Breast epithelium (tissue), 4 donors: ENCODE measurements around the gene TMC5. TPM values are rescaled to one million over a fixed set of nuclear protein-coding genes. Genes with fewer than 3 reads are reported as not detected.

Experiments used
- DNase-seq, 2 donors: peaks; one replicate each; pipeline ENCODE4 v3.0.0-alpha.2; 2019; ENCODE audit warnings: low spot score in 2 of 2
- H3K27ac ChIP-seq, 2 donors: fragments of 200-600 bp; sonication (generic) in 1 of 2; one replicate each; pipeline ENCODE4 v1.5.1; 2016 to 2019; ENCODE audit warnings: mild to moderate bottlenecking in 1 of 2
- H3K27me3 ChIP-seq, 2 donors: fragments of 200-600 bp; sonication (generic) in 1 of 2; one replicate each; pipeline versions ENCODE4 v1.5.1 to v1.6.0; 2017 to 2019; ENCODE audit warnings: control low read depth in 1 of 2, mild to moderate bottlenecking in 1 of 2
- H3K36me3 ChIP-seq: fragments of 200-600 bp; one replicate; pipeline ENCODE4 v1.5.1; 2019
- H3K4me1 ChIP-seq, 2 donors: fragments of 200-600 bp; sonication (generic); one replicate each; pipeline ENCODE4 v1.5.1; 2016 to 2019; ENCODE audit warnings: control low read depth in 1 of 2
- H3K4me3 ChIP-seq, 3 donors: fragments of 200-600 bp; sonication (generic); 1 replicate in 2 of 3; 2 replicates in 1 of 3; pipeline ENCODE4 v1.5.1; 2016 to 2019; ENCODE audit warnings: mild to moderate bottlenecking in 3 of 3, moderate library complexity in 2 of 3
- H3K9me3 ChIP-seq, 2 donors: fragments of 200-600 bp; sonication (generic) in 1 of 2; one replicate each; pipeline ENCODE4 v1.5.1; 2016 to 2019; ENCODE audit warnings: control low read depth in 1 of 2
- POLR2A ChIP-seq: fragments of 450-650 bp; IDR thresholded peaks from one replicate; pipeline ENCODE4 v1.6.1; 2016; ENCODE audit warnings: antibody characterized with exemption, mild to moderate bottlenecking, moderate library complexity
- POLR2AphosphoS5 ChIP-seq, 3 donors: sonication (generic); formaldehyde crosslinking; IDR thresholded peaks; one replicate each; pipeline ENCODE4 v1.6.1; 2017; ENCODE audit warnings: antibody characterized with exemption in 3 of 3
- intact Hi-C: fragments of 100-400 bp; cut with DNase I; formaldehyde crosslinking; loops from one replicate; pipeline ENCODE4 v1.15.1; 2023; ENCODE audit warnings: low total_unique reads
- total RNA-seq, 3 donors: library from RNA; depleted of rRNA; stranded (reverse); fragments of >200 nt; gene quantifications; one replicate each; pipeline ENCODE4 v1.1.0, GENCODE V29; 2016
- TF ChIP-seq, protein P1 (sequence below), 3 donors: fragments of 450-650 bp; IDR thresholded peaks; one replicate each; pipeline ENCODE4 v1.5.1; 2016 to 2017; ENCODE audit warnings: antibody characterized with exemption in 3 of 3, mild to moderate bottlenecking in 3 of 3, moderate library complexity in 3 of 3

The TMC5 gene
- total RNA-seq, 3 donors from 2014 or later: under 0.01 to 40.3 (median 28.8) TPM

DNA sequence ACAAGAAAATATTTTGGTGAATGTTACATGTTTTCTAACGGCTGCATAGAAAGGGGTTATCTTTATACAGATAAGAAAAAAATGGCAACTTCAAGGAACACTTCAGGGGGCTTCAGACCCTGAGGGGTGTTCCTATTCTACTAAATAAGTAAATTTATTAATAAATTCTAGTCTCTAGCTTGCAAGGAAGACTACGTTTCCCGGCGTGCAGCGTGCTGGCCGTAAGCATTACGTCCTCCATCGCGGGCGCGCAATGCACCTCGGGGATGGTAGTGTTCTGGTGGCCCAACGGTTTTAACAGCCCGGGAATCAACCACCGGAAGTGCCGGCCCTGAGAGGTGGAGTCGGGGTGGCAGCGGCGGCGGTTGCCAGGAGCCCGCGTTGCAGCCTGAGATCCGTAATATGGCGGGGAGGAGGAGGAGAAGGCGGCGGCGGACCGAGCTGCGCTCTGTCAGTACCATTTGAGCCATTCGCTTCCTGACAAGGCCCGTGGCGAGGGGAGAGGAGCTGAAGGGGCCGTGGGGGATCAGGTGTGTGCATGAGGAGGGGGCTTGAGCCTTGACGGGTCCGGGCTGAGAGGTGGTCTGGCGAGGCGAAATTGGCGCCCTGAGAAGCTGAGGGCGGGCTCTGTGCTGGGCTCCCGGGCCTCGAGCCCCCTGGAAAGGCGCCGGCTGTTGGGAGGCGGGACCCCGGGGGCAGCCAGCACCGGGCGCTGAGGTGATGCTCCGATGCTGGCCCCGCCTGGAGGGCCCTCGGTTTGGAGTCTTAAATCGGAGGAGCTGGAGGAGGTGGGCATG, 106.1 kb downstream of the TMC5 start, which contains the start of gene CCP110:
Gene CCP110 (plus strand): TSS at position 384 of the 797 bp plus-strand sequence. CDS start 3,940 bp downstream, outside the sequence.
- no peaks in the 10 kb centered on the region for H3K27me3 ChIP-seq
- no peaks in the 10 kb centered on the region for H3K9me3 ChIP-seq
- H3K36me3 ChIP-seq: no peaks in the 10 kb centered on the region
- intact Hi-C loops: no loop called here
- TF ChIP-seq, protein P1, sequence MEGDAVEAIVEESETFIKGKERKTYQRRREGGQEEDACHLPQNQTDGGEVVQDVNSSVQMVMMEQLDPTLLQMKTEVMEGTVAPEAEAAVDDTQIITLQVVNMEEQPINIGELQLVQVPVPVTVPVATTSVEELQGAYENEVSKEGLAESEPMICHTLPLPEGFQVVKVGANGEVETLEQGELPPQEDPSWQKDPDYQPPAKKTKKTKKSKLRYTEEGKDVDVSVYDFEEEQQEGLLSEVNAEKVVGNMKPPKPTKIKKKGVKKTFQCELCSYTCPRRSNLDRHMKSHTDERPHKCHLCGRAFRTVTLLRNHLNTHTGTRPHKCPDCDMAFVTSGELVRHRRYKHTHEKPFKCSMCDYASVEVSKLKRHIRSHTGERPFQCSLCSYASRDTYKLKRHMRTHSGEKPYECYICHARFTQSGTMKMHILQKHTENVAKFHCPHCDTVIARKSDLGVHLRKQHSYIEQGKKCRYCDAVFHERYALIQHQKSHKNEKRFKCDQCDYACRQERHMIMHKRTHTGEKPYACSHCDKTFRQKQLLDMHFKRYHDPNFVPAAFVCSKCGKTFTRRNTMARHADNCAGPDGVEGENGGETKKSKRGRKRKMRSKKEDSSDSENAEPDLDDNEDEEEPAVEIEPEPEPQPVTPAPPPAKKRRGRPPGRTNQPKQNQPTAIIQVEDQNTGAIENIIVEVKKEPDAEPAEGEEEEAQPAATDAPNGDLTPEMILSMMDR (IDR thresholded peaks at IDR 0.05): no peak
- TF ChIP-seq POLR2A (peak; percentile 64), POLR2AphosphoS5 (IDR thresholded peaks at IDR 0.05) (peak; percentile 55 to 71 (median 70))
- peaks cover 0 to 4% of the 10 kb centered on the region in 2 donors for H3K4me1 ChIP-seq
- H3K4me3 ChIP-seq: peak within 1 kb of the TSS; percentile 77 to 95 (median 92)
- DNase-seq: peak; percentile 95 to 97
- peak within 1 kb of the TSS; percentile 78 to 86 for H3K27ac ChIP-seq

- H3K27ac ChIP-seq: peak overlapping the region; percentile 78 to 86
These were observed 106.6 kb downstream of the TMC5 start for GRCh38 chr16:19524356-19524615.

GRCh38 chr16:19524616-19525384, 107.1 kb downstream of the TMC5 start:
- no peak for TF ChIP-seq POLR2A
- TF ChIP-seq POLR2AphosphoS5 (IDR thresholded peaks at IDR 0.05): no peak
- TF ChIP-seq, protein P1 (IDR thresholded peaks at IDR 0.05): no peak

More at GRCh38 chr16:19524356-19524615, 106.6 kb downstream of the TMC5 start:
- no peaks in the 10 kb centered on the region for H3K9me3 ChIP-seq
- no peaks in the 10 kb centered on the region for H3K27me3 ChIP-seq
- H3K4me1 ChIP-seq: peaks cover 0 to under 1% of the 10 kb centered on the region in 2 donors
- TF ChIP-seq, protein P1 (IDR thresholded peaks at IDR 0.05): no peak
- no peak for TF ChIP-seq POLR2A
- no peaks in the 10 kb centered on the region for H3K36me3 ChIP-seq
- DNase-seq: no peak
- peak overlapping the region; percentile 77 to 95 (median 92) for H3K4me3 ChIP-seq
- intact Hi-C loops: no loop called here

GRCh38 chr16:19525385-19525723, 107.7 kb downstream of the TMC5 start:
- Histone ChIP-seq H3K9me3 (no peaks in the 10 kb centered on the region), H3K27me3 (no peaks in the 10 kb centered on the region), H3K27ac (no peak overlapping the region), H3K4me3 (peak overlapping the region in 2 of 3 donors; percentile 92 to 95), H3K36me3 (no peaks in the 10 kb centered on the region), H3K4me1 (no peaks in the 10 kb centered on the region)
- DNase-seq: no peak
- TF ChIP-seq, protein P1 (IDR thresholded peaks at IDR 0.05): no peak
- intact Hi-C loops: no loop called here

More at GRCh38 chr16:19524616-19525384, 107.1 kb downstream of the TMC5 start:
- H3K27ac ChIP-seq: peak overlapping the region; percentile 78 to 86
- no peaks in the 10 kb centered on the region for H3K9me3 ChIP-seq
- H3K27me3 ChIP-seq: no peaks in the 10 kb centered on the region
- H3K36me3 ChIP-seq: no peaks in the 10 kb centered on the region
- H3K4me3 ChIP-seq: peak overlapping the region; percentile 77 to 95 (median 92)
- intact Hi-C loops: no loop called here
- no peak for DNase-seq
- no peaks in the 10 kb centered on the region for H3K4me1 ChIP-seq

- no peaks in the 10 kb centered on the region for H3K36me3 ChIP-seq
- no peak overlapping the region for H3K4me3 ChIP-seq
- no peak overlapping the region for H3K27ac ChIP-seq
- H3K4me1 ChIP-seq: no peaks in the 10 kb centered on the region
- no peaks in the 10 kb centered on the region for H3K27me3 ChIP-seq
- intact Hi-C loops: no loop called here
- TF ChIP-seq, protein P1 (IDR thresholded peaks at IDR 0.05): no peak
- H3K9me3 ChIP-seq: no peaks in the 10 kb centered on the region
- DNase-seq: no peak
These were observed 109.5 kb downstream of the TMC5 start for GRCh38 chr16:19527161-19527560.
